AML-193 (cell line): ENCODE data around the gene TPM2.

Experiments used
- DNase-seq, 2 experiments: peaks; one replicate each; lab custom pipeline; 2025; lab: John Stamatoyannopoulos, UW

Gene TPM2

GRCh38 chr9:35696520-35697215, 6.9 kb upstream of the TPM2 start:
- DNase-seq: peak; percentile 23

GRCh38 chr9:35695943-35696401, 6.2 kb upstream of the TPM2 start:
- DNase-seq: no peak

- DNase-seq: no peak
These were observed 2.1 kb upstream of the TPM2 start for GRCh38 chr9:35691757-35692301.

DNA sequence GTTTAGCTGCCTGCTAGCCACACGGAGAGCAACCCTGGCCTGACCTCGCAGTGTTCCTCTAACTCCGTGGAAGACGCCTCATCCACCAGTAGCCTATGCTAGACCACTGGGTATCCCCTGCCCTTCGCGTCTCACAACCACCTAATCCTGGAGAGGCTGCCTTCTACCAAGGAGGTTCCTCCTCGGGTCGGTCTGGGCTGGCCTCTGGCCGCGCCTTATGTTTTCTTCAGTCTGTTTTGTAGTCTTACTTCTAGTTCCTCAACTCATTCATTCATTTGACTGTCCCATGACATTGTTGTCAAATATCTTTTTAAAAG, 1.6 kb upstream of the TPM2 start:
- no peak for DNase-seq

DNA sequence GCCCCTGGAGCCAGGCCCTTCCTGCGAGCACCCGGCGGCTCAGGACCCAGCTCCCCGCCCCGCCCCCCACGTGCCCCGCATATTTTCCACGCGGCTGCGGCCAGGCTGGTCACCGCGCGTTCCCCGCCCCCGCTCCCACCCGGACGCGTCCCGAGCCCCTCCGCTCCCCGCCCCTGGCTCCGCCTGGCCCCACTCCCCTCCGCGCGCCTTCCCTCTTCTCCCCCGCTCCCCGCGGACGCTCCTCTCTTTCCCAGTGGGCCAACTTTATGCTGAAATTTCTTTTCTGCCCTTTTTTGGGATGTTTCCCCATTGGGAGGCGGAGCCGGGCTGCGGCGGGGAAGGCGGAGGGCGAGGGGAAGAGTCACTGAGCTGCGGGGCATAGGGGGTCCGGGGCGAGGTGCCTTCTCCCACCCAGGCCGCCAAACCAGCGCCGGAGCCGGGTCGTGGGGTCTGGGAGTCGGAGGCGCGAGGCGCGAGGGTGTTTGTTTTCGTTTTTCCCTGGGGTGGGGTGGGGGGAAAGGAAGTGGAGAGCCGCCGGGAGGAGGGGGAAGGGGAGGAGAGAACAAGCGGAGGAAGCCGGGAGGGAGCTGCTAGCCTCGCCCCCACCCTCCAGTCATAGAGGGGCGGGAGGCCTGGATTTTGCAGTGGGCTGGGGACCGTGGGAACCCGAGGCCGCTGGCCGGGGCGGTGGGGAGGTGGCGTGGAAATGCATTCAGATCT, 1.0 kb upstream of the TPM2 start:
- DNase-seq: peak; percentile 25 to 31

DNA sequence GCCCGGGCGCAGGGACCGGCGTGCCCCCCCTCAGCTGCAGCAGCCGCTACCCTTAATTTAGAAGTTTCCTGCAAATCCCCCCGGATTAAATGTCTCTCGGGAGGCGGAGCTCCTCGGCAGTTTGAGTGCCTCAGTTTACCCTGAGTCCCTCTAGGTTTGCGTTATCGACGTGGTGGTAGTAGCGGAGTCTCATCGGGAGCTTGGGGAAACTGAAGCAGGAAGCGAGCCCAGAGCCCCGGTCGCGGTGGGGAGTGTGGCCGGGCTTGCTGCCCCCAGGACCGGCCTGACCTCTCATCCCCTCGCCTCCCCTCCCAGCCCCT, 529 bp upstream of the TPM2 start:
- no peak for DNase-seq

GRCh38 chr9:35688558-35689541, 875 bp downstream of the TPM2 start:
- DNase-seq: no peak

GRCh38 chr9:35687972-35688557, 1.7 kb downstream of the TPM2 start:
- no peak for DNase-seq

DNA sequence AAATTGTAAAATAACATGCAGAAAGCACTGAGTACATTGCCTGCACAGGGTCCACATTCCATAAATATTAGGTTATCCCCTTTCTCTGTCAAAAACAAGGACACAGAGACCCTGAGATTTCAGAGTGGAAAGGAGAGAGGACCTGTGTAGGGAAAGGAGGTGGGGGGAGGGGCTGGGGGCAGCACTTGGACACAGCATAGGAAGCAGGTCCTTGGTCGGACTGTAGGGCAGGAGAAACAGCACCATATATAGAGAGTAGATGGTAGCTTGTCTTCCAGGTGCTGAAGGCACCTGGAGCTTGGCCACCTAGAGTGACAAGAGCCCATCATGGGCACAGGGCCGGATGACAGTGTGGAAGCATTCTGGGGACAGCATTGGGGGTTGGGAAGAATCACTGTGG, 2.4 kb downstream of the TPM2 start:
- no peak for DNase-seq

DNA sequence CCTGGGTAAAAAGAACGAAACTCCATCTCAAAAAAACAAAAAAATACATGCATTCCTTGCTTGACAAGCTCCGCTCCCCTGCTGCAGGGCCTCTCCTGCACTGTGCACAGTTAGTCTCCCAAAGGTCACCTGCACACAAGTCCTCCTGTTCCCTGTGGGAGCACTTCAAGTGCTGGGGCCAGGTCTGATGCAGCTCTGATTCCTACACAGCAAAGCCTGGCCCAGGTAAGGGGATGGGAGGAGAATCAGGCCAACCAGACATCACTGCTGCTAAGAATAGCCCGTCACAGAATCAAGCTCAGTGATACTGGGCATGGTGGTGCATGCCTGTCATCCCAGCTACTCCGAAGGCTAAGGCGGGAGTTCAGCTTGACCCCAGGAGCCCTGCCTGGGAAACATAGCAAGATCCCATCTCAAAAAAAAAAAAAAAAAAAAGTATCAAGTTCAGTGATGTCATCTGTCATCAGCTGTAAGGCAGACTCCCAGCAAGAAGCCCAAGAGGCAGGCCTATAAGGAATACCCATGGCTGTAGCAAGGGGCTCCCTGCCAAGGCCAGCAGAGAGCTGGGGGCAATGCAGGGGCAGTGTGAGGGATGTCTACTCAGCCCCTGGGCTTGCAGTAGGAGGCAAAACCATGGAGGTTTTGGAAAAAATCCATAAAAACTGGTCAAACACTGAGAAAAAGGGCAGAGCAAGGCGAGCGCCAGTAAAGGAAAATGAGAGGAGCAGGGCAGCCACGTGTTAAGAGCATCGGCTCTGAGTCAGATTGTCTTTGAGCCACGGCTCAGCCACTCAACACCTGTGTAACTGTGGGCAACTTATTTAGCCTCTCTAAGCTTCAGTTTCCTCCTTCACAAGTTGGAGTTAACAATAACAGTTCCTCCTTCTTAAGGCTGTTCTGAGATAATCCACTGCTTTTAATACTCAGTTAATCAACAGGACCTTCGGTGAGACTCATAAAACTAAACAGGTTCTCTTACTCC, 3.2 kb downstream of the TPM2 start:
- no peak for DNase-seq

GRCh38 chr9:35685506-35685905, 4.2 kb downstream of the TPM2 start:
- DNase-seq: no peak

DNA sequence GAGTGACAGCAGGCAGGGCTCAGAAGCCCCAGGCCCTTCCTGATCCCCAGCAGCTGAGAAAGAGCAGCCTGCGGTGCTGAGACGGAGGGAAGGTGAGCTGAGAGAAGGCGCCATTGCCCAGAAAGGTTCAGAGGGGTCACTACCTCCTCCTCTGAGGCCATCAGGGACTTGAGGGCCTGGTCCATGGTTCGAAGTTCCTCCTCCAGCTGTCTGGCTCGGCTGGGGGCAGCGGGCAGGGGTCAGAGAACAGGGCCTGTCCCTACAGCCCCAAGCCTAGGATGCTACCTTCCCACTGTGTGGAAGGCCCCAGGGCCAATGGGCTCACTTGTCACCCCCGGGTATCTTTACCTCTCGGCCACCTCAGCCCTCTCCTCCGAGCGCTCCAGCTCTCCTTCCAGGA, 4.8 kb downstream of the TPM2 start:
- no peak for DNase-seq

DNA sequence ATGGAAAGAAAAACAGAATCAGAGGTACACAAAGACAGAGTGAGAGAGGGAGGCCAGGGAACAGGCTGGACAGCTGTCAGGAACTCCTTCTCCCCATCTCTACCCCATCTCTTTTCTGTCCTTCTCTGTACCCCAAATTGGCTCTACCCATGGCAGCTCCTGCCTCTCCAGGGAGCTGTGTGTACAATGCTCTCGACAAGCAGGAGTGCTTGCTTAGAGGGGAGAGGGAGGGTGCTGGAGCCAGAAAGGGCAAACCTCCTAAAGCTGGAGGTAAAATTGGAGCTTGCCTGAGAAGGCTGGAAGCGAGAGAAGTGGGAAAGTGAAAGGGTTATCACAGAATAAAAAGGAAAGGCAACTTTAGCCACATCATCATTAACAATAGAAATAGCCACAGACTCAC, 6.4 kb downstream of the TPM2 start:
- no peak for DNase-seq

DNA sequence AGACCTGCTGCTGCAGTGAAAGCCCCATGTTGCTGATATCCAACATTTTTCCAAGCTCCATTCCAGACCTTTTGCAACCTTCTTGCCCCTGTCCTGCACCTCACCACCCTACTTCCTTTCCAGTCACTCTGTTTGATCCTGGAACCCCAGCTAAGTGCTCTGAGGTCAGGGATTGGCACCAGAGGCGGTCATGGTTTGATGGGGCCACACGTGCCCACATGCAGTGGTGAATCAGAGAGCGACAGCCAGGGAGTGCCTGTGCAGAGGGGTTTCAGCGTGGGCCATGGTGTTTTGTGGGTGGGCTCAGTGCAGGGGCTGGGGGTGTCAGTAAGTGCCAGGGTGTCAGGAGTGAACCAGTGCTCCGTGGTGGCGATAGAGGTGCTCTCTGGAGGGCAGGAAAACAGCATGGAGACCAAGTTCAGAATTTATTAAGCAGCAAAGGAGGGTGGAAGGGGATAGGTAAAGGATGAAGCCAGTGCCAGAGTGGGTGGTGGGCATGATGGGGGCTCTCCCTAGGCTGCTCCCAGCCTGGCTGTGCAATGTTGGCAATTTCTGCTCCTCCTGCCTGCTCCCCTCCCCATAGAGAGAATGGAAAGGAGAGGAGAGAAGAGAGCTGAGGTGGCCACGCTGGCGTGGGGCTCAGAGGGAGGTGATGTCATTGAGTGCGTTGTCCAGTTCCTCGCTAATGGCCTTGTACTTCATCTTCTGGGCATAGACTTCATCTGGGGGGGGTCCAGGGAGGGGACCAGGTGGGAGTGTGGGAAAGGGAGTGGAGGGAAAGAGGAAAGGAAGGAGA, 7.0 kb downstream of the TPM2 start:
- no peak for DNase-seq

- no peak for DNase-seq
These were observed 7.7 kb downstream of the TPM2 start for GRCh38 chr9:35682051-35682450.

- DNase-seq: no peak
These were observed 8.3 kb downstream of the TPM2 start for GRCh38 chr9:35681341-35682002.

GRCh38 chr9:35680331-35681105, 9.2 kb downstream of the TPM2 start:
- DNase-seq: no peak

DNA sequence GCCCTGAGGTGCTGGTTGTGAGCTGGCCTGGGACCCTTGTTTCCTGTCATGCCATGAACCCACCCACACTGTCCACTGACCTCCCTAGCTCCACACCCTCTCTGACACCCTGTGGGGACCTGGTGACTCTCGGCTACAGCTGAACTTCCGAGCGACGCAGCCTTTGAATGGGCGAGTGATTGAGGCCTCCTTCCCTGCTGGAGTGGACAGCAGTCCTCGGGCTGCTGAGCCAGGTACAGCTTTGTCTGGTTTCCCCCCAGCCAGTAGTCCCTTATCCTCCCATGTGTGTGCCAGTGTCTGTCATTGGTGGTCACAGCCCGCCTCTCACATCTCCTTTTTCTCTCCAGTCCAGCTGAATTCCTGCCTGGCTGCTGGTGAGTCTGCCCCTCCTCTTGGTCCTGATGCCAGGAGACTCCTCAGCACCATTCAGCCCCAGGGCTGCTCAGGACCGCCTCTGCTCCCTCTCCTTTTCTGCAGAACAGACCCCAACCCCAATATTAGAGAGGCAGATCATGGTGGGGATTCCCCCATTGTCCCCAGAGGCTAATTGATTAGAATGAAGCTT, 9.9 kb downstream of the TPM2 start:
- no peak for DNase-seq
